Activated CD8-positive, alpha-beta memory T cell treated with anti-CD3 and anti-CD28 coated beads, Interleukin-2, amount 50 U/mL, for 48 hours (primary cell): ENCODE measurements around the gene TMEM86B.

Experiments
- DNase-seq: peaks from one replicate; pipeline ENCODE4 v3.0.0-alpha.2; 2020

Gene TMEM86B, protein sequence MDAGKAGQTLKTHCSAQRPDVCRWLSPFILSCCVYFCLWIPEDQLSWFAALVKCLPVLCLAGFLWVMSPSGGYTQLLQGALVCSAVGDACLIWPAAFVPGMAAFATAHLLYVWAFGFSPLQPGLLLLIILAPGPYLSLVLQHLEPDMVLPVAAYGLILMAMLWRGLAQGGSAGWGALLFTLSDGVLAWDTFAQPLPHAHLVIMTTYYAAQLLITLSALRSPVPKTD

GRCh38 chr19:55228403-55229031, at the start of gene TMEM86B:
TSS of gene TMEM86B (minus strand) at chr19:55228763. CDS start at chr19:55228741, 22 bp downstream.
- DNase-seq: no peak

GRCh38 chr19:55277494-55277893, 48.9 kb upstream of the TMEM86B start:
- DNase-seq: no peak

DNA sequence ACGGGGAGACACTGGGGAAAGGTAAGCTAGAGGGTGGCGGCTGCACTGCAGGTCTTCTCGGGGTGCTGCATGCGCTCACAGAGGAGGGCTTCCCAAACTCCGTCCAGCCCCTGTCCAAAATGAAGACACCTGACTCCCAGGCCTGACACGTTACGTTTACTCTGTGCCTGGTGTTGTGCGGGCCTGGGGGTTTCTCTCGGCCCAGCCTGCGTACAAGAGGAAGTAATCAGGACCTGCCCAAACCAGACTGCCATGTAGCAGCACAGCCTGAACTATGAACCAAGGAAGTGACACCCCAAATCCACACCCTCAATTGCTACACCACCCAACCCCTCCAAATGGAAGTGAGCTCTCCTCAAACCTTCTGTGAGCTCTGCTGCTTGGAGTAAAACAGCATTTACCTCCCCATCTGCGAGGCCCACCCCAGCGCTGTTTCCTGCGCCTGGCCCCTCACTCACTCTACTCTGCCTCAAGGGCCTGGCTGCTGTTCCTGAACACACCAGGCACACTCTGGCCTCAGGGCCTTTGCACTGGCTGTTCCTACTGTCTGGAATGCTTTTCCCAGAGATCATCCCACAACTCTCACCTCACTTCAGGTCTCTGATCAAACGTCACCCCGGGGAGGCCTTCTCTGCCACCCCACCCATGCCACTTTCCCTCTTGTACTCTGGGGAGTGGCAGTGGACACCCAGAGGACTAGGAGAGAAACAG, 48.3 kb upstream of the TMEM86B start:
- DNase-seq: no peak

- DNase-seq: no peak
These were observed 47.5 kb upstream of the TMEM86B start for GRCh38 chr19:55275851-55276719.

GRCh38 chr19:55273978-55274707, 45.6 kb upstream of the TMEM86B start:
- DNase-seq: no peak

DNA sequence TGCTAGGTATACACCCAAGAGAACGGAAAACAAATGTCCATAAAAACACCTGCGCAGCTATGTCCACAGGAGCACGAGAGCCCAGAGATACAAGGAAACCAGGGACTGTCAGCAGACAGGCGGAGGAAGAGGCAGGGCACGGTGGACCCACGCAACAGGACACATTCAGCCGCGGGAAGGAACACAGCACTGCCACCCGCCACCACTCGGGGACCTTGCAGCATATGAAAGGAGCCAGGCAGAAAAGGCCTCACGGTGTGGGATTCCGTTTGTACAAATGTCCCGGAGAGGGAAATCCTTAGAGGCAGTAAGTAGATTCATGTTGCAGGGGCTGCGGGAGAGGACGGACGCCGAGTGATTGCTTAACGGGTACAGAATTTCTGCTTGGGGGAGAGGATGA, 43.6 kb upstream of the TMEM86B start:
- DNase-seq: no peak

GRCh38 chr19:55270172-55270942, 41.8 kb upstream of the TMEM86B start:
- no peak for DNase-seq

GRCh38 chr19:55269299-55269698, 40.7 kb upstream of the TMEM86B start:
- no peak for DNase-seq

GRCh38 chr19:55266840-55267239, 38.3 kb upstream of the TMEM86B start:
- no peak for DNase-seq

DNA sequence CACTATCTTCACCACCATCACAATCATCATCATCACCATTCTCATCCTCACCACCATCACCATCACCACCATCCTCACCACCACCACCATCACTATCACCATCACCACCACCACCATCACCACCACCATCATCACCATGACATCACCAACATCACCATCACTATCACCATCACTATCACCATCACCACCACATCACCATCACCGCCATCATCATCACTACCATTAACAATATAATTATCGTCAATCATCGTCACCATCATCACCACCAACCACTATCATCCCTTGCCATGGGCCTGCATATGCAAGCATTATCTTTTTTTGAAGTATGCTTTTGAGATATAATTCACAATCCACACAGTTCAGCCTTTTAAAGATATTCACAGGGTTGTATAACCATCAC, 37.8 kb upstream of the TMEM86B start:
- DNase-seq: no peak

DNA sequence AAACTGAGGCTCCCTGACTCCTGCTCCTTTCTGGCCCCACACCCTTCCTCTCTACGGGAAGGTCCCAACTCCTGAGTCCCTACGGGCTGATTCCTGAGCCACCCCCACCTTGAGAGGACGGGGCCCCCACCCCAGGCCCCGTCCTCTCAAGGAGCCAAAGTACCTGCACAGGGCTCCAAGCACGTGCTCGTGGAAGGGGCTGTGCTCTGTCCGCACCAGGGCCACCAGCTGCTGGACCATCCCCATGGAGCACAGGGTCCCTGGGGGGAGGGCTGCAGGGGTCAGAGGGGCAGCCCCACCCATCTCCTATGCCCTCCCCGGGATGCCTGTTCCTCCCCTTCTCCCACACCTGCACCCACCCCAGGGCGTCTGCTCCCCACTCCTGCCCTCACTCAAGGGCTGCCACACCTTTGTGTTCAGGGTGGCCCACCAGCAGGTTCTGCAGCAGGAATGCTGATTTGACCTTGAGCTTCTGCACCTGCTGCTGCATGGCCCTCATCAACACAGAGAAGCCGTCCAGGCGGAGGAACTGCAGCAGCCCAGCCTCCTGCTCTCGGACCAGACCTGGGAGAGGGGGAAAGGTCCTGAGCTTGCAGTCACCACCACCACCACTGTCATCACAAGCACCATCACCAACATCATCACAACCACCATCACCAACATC, 37.3 kb upstream of the TMEM86B start:
- no peak for DNase-seq

- no peak for DNase-seq
These were observed 36.6 kb upstream of the TMEM86B start for GRCh38 chr19:55265173-55265572.

- no peak for DNase-seq
These were observed 36.0 kb upstream of the TMEM86B start for GRCh38 chr19:55264531-55264930.

- DNase-seq: no peak
These were observed 33.8 kb upstream of the TMEM86B start for GRCh38 chr19:55262359-55262758.

GRCh38 chr19:55261671-55262126, 33.1 kb upstream of the TMEM86B start:
- DNase-seq: no peak

GRCh38 chr19:55259540-55260210, 31.1 kb upstream of the TMEM86B start:
- no peak for DNase-seq

DNA sequence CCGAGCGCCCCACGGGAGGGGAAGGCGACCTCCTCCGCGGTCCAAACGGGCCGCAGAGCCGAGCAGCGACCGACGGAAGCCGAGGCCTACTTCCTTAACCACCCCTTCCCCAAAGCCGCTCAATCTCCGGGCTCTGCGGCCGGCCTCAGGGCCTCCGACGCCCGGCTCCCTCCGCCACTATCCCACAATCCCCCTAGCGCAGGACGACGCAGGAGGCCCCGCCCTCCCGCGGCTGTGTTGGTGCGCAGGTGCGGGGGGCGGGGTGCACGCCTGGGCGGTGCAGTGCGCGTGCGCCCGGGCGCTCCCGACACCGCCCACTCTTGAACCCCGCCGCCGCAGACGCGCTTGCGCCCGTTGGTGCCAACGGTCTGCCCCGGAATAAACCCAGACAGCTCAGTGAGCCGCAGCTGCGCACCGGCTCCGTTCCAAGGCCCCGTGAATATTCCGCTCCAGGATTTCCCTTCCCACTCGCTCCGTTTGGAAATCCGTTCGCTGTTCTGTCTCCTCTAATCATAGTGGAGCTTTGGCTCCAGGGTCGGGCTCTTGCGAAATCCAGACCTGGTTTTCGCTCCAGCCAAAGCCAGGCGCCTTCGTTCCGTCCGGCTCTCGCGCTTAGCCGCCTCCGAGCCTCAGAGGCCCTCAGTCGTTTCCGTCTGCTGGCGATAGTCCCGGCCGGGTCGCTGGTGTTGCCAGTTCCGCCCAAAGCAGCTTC, 30.4 kb upstream of the TMEM86B start, which contains the start of gene PPP6R1:
TSS of gene PPP6R1 (minus strand) at position 190 of the 712 bp plus-strand sequence. CDS start 11,914 bp downstream, outside the sequence.
- peak; percentile 97 for DNase-seq

GRCh38 chr19:55258476-55258827, 29.9 kb upstream of the TMEM86B start:
- peak; percentile 76 for DNase-seq
